Smooth muscle cell (in vitro differentiated cells): ENCODE results near the gene IFFO2. TPM values are rescaled to one million over a fixed set of nuclear protein-coding genes. Genes with fewer than 3 reads are reported as not detected.

ENCODE experiments used
- DNase-seq: peaks from one replicate; lab custom pipeline; 2025; ENCODE audit not compliant: unreplicated experiment; lab: John Stamatoyannopoulos, UW
- H2AFZ ChIP-seq: fragments of 200-600 bp; sonication (generic); 2 replicates; pipeline ENCODE4 v1.6.0; 2016; ENCODE audit warnings: antibody characterized with exemption, low read depth, mild to moderate bottlenecking
- H3F3A ChIP-seq: fragments of 200-600 bp; sonication (generic); 2 replicates; pipeline ENCODE4 v1.6.0; 2017; ENCODE audit warnings: antibody characterized with exemption, low read depth
- H3K27ac ChIP-seq: fragments of 200-600 bp; sonication (generic); 2 replicates; pipeline ENCODE4 v1.5.1; 2016; ENCODE audit warnings: low read depth, mild to moderate bottlenecking
- H3K27me3 ChIP-seq: fragments of 200-600 bp; sonication (generic); 2 replicates; pipeline ENCODE4 v1.6.1; 2016; ENCODE audit warnings: low read depth, mild to moderate bottlenecking
- H3K36me3 ChIP-seq: fragments of 200-600 bp; sonication (generic); 2 replicates; pipeline ENCODE4 v1.5.1; 2016; ENCODE audit warnings: low read depth
- H3K4me1 ChIP-seq: fragments of 200-600 bp; sonication (generic); 2 replicates; pipeline ENCODE4 v1.5.1; 2016; ENCODE audit warnings: low read depth
- H3K4me2 ChIP-seq: fragments of 200-600 bp; sonication (generic); 2 replicates; pipeline ENCODE4 v1.6.0; 2016; ENCODE audit warnings: mild to moderate bottlenecking
- H3K4me3 ChIP-seq: fragments of 200-600 bp; sonication (generic); 2 replicates; pipeline ENCODE4 v1.5.1; 2016; ENCODE audit warnings: mild to moderate bottlenecking
- H3K79me2 ChIP-seq: fragments of 200-600 bp; sonication (generic); 2 replicates; pipeline ENCODE4 v1.6.0; 2016; ENCODE audit warnings: low read depth, mild to moderate bottlenecking
- H3K9ac ChIP-seq: fragments of 200-600 bp; sonication (generic); 2 replicates; pipeline ENCODE4 v1.6.0; 2016; ENCODE audit warnings: low read depth
- H3K9me3 ChIP-seq: fragments of 200-600 bp; sonication (generic); replicated peaks from 2 replicates; pipeline ENCODE4 v1.5.1; 2016; ENCODE audit warnings: low read depth
- H4K20me1 ChIP-seq: fragments of 200-600 bp; sonication (generic); 2 replicates; pipeline ENCODE4 v1.6.0; 2016; ENCODE audit warnings: low read depth
- WGBS: methylation state at CpG from one replicate; pipeline ENCODE4 v1.1.7; 2016; ENCODE audit warnings: low lambda C conversion rate; 5-methylcytosine and 5-hydroxymethylcytosine counted together
- polyA plus RNA-seq: library from polyadenylated mRNA; unstranded; fragments of >200 nt; fragmentation: Nextera tagmentation; extraction: Ambion mirVana; gene quantifications from 2 replicates; pipeline ENCODE4 v1.2.1, GENCODE V29; 2016
- total RNA-seq: library from RNA; depleted of rRNA; stranded (reverse); fragments of >200 nt; gene quantifications from 2 replicates; pipeline ENCODE4 v1.2.3, GENCODE V29; 2014
- TF ChIP-seq, protein P1 (sequence below): fragments of 200-600 bp; sonication (generic); IDR thresholded peaks from 2 replicates; pipeline ENCODE4 v1.5.1; 2017; ENCODE audit warnings: borderline replicate concordance, mild to moderate bottlenecking, antibody characterized with exemption; ENCODE audit not compliant: insufficient read depth, poor library complexity, severe bottlenecking

Gene IFFO2
- total and polyA plus RNA-seq, 2 experiments from 2014 or later: 5.7 to 19.1 TPM

DNA sequence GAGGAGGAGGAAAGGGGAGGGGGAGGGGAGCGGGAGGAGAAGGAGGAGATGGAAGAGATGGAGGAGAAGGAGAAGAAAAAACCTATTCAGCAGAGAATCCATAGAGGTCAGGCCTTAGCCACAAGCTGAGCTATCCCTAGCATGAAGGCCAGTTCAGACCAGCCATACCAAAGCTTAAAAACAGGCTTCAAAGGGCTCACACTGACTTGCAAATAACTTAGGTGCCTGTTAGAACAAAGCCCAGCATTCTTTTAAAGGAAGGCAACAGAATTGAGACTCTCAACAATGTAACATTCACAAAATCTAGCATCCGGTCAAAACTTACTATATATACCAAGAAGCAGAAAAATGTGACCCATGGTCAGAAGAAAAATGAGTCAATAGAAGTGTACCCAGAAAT lies 43.6 kb upstream of the IFFO2 start:
- Histone ChIP-seq H3K79me2 (no peaks in the 10 kb centered on the region), H3K4me1 (no peaks in the 10 kb centered on the region), H4K20me1 (no peaks in the 10 kb centered on the region), H3F3A (peaks cover 6% of the 10 kb centered on the region), H3K9ac (no peak overlapping the region), H3K4me3 (no peak overlapping the region), H3K9me3 (no peaks in the 10 kb centered on the region), H3K27me3 (no peaks in the 10 kb centered on the region), H3K4me2 (no peak overlapping the region), H3K36me3 (no peaks in the 10 kb centered on the region), H2AFZ (no peak overlapping the region), H3K27ac (no peak overlapping the region)
- TF ChIP-seq, protein P1, sequence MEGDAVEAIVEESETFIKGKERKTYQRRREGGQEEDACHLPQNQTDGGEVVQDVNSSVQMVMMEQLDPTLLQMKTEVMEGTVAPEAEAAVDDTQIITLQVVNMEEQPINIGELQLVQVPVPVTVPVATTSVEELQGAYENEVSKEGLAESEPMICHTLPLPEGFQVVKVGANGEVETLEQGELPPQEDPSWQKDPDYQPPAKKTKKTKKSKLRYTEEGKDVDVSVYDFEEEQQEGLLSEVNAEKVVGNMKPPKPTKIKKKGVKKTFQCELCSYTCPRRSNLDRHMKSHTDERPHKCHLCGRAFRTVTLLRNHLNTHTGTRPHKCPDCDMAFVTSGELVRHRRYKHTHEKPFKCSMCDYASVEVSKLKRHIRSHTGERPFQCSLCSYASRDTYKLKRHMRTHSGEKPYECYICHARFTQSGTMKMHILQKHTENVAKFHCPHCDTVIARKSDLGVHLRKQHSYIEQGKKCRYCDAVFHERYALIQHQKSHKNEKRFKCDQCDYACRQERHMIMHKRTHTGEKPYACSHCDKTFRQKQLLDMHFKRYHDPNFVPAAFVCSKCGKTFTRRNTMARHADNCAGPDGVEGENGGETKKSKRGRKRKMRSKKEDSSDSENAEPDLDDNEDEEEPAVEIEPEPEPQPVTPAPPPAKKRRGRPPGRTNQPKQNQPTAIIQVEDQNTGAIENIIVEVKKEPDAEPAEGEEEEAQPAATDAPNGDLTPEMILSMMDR: no peak
- DNase-seq: no peak
- WGBS: 75% methylated on average over 2 of the region's 2 CpGs

- Histone ChIP-seq H3K36me3 (no peaks in the 10 kb centered on the region), H3K9ac (no peak overlapping the region), H3K4me1 (no peaks in the 10 kb centered on the region), H3K9me3 (no peaks in the 10 kb centered on the region), H3F3A (peaks cover 6% of the 10 kb centered on the region), H3K4me2 (no peak overlapping the region), H4K20me1 (no peaks in the 10 kb centered on the region), H3K27me3 (no peaks in the 10 kb centered on the region), H2AFZ (peak overlapping the region; percentile 9), H3K4me3 (no peak overlapping the region), H3K27ac (no peak overlapping the region), H3K79me2 (no peaks in the 10 kb centered on the region)
- TF ChIP-seq, protein P1: no peak
- WGBS: 82% methylated on average over 2 of the region's 2 CpGs
- no peak for DNase-seq
Measured at GRCh38 chr1:18999359-18999758, 42.9 kb upstream of the IFFO2 start.

GRCh38 chr1:18998016-18998724 lies 41.7 kb upstream of the IFFO2 start:
- 74% methylated on average over 9 of the region's 9 CpGs for WGBS
- DNase-seq: no peak
- Histone ChIP-seq H3K9ac (no peak overlapping the region), H3K4me1 (no peaks in the 10 kb centered on the region), H2AFZ (no peak overlapping the region), H3K36me3 (no peaks in the 10 kb centered on the region), H3K4me3 (no peak overlapping the region), H3K27me3 (no peaks in the 10 kb centered on the region), H3K27ac (no peak overlapping the region), H4K20me1 (no peaks in the 10 kb centered on the region), H3K4me2 (no peak overlapping the region), H3K79me2 (no peaks in the 10 kb centered on the region), H3K9me3 (no peaks in the 10 kb centered on the region), H3F3A (peaks cover 6% of the 10 kb centered on the region)
- TF ChIP-seq, protein P1: no peak

- DNase-seq: no peak
- no peak overlapping the region for H2AFZ ChIP-seq
- no peaks in the 10 kb centered on the region for H3K79me2 ChIP-seq
- H3K9me3 ChIP-seq: no peaks in the 10 kb centered on the region
- peaks cover 6% of the 10 kb centered on the region for H3F3A ChIP-seq
- no peaks in the 10 kb centered on the region for H3K4me1 ChIP-seq
- no peak overlapping the region for H3K27ac ChIP-seq
- H4K20me1 ChIP-seq: no peaks in the 10 kb centered on the region
- TF ChIP-seq, protein P1: no peak
- H3K27me3 ChIP-seq: no peaks in the 10 kb centered on the region
- H3K36me3 ChIP-seq: no peaks in the 10 kb centered on the region
- WGBS: over 99% methylated on average over 6 of the region's 6 CpGs
- H3K4me2 ChIP-seq: no peak overlapping the region
- H3K9ac ChIP-seq: no peak overlapping the region
- no peak overlapping the region for H3K4me3 ChIP-seq
Measured at GRCh38 chr1:18997508-18997907, 41.0 kb upstream of the IFFO2 start.
